ENCODE measurements around the gene AUH. TPM values are rescaled to one million over a fixed set of nuclear protein-coding genes. Genes with fewer than 3 reads are reported as not detected.

AUH gene
- polyA plus RNA-seq, 3 donors, result 4.0 to 9.9 (median 8.4) TPM

GRCh38 chr9:91279296-91280204 is 82.2 kb downstream of the AUH start:
- Mint-ChIP-seq H3K4me1 (peaks cover 3% of the 10 kb centered on the region), H3K4me3 (no peak overlapping the region), H3K27me3 (ENCODE audit: low read depth in 3 of 3) (no peaks in the 10 kb centered on the region), H3K27ac (no peak overlapping the region), H3K36me3 (peaks cover 18 to 19% of the 10 kb centered on the region in 2 donors), H3K9me3 (peaks cover 0 to 3% (median 2%) of the 10 kb centered on the region in 7 donors)
- Histone ChIP-seq H3K27ac (ENCODE audit: low read depth in 1 of 2, low read length in 2 of 2) (no peak overlapping the region), H3K27me3 (ENCODE audit: control insufficient read depth in 2 of 2, insufficient read depth in 2 of 2, low read length in 2 of 2) (no peaks in the 10 kb centered on the region), H3K4me3 (replicated peaks in 1 of 3; ENCODE audit: low read depth in 2 of 3, low read length in 3 of 3) (no peak overlapping the region), H3K4me1 (ENCODE audit: control insufficient read depth in 1 of 2, insufficient read depth in 2 of 2, low read length in 2 of 2) (no peaks in the 10 kb centered on the region), H3K79me2 (ENCODE audit: insufficient read depth, low read length) (no peaks in the 10 kb centered on the region), H3K9me3 (replicated peaks in 1 of 2; ENCODE audit: control insufficient read depth in 1 of 2, insufficient read depth in 1 of 2, low read length in 2 of 2) (no peaks in the 10 kb centered on the region), H2AFZ (ENCODE audit: insufficient read depth, low read depth, low read length, poor library complexity, severe bottlenecking) (no peak overlapping the region), H3K36me3 (replicated peaks in 1 of 2; ENCODE audit: control insufficient read depth in 1 of 2, insufficient read depth in 2 of 2, low read length in 2 of 2) (no peaks in the 10 kb centered on the region), H3K4me2 (replicated peaks; ENCODE audit: extremely low read depth, low read length, poor library complexity, severe bottlenecking) (no peak overlapping the region), H4K20me1 (ENCODE audit: insufficient read depth, low read length) (no peaks in the 10 kb centered on the region), H3K9ac (ENCODE audit: insufficient read depth, low read length, poor library complexity, severe bottlenecking) (no peak overlapping the region)
- 98% methylated on average over 6 of the region's 8 CpGs for WGBS (ENCODE audit: insufficient coverage)
- no peak for TF ChIP-seq CTCF (IDR thresholded peaks at IDR 0.05)
- DNase-seq, result no peak
- intact Hi-C loops (cut with micrococcal nuclease), result no loop called here

DNA sequence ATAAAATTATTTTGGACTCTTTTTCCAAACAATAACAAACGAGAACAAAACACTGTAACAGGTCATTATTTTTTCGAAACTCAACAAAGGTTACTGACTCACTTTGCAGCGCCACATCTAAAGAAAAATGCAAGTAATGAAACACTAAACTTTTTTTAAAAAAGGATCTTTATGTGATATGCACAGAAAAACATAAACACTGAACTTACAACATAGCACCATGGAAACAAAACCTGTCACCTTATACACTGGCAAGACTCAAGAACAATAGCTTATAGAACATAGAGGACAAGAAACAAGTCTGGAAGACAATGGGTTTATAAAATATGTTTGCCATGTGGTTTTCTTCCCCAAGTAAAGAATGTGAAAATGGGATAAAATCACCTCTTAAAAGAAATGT is 85.2 kb downstream of the AUH start:
- TF ChIP-seq CTCF (IDR thresholded peaks at IDR 0.05), result no peak
- Mint-ChIP-seq H3K36me3 (peaks cover 10 to 11% of the 10 kb centered on the region in 2 donors), H3K4me3 (no peak overlapping the region), H3K27ac (no peak overlapping the region), H3K9me3 (peaks cover 0 to 3% (median 0%) of the 10 kb centered on the region in 7 donors), H3K27me3 (ENCODE audit: low read depth in 3 of 3) (no peaks in the 10 kb centered on the region), H3K4me1 (peaks cover 3% of the 10 kb centered on the region)
- Histone ChIP-seq H3K36me3 (replicated peaks in 1 of 2; ENCODE audit: control insufficient read depth in 1 of 2, insufficient read depth in 2 of 2, low read length in 2 of 2) (no peaks in the 10 kb centered on the region), H2AFZ (ENCODE audit: insufficient read depth, low read depth, low read length, poor library complexity, severe bottlenecking) (no peak overlapping the region), H3K4me3 (replicated peaks in 1 of 3; ENCODE audit: low read depth in 2 of 3, low read length in 3 of 3) (no peak overlapping the region), H3K4me2 (replicated peaks; ENCODE audit: extremely low read depth, low read length, poor library complexity, severe bottlenecking) (no peak overlapping the region), H3K4me1 (ENCODE audit: control insufficient read depth in 1 of 2, insufficient read depth in 2 of 2, low read length in 2 of 2) (no peaks in the 10 kb centered on the region), H3K9ac (ENCODE audit: insufficient read depth, low read length, poor library complexity, severe bottlenecking) (no peak overlapping the region), H4K20me1 (ENCODE audit: insufficient read depth, low read length) (no peaks in the 10 kb centered on the region), H3K79me2 (ENCODE audit: insufficient read depth, low read length) (no peaks in the 10 kb centered on the region), H3K27ac (ENCODE audit: low read depth in 1 of 2, low read length in 2 of 2) (no peak overlapping the region), H3K9me3 (replicated peaks in 1 of 2; ENCODE audit: control insufficient read depth in 1 of 2, insufficient read depth in 1 of 2, low read length in 2 of 2) (no peaks in the 10 kb centered on the region), H3K27me3 (ENCODE audit: control insufficient read depth in 2 of 2, insufficient read depth in 2 of 2, low read length in 2 of 2) (no peaks in the 10 kb centered on the region)
- DNase-seq, result no peak
- intact Hi-C loops (cut with micrococcal nuclease), result no loop called here
- WGBS (ENCODE audit: insufficient coverage), result no CpG with 5 or more reads among the region's 3 CpGs
